GM23248 (cell line): ENCODE data around the gene SND1. TPM values are rescaled to one million over a fixed set of nuclear protein-coding genes. Genes with fewer than 3 reads are reported as not detected.

Experiments used
- DNase-seq: peaks from one replicate; pipeline ENCODE4 v3.0.0-alpha.2; 2015
- H2AFZ ChIP-seq: fragments of 200-600 bp; sonication (generic); 2 replicates; pipeline ENCODE4 v1.6.1; 2016; ENCODE audit warnings: antibody characterized with exemption
- H3F3A ChIP-seq: fragments of 200-600 bp; sonication (generic); 2 replicates; pipeline ENCODE4 v1.6.1; 2016; ENCODE audit warnings: mild to moderate bottlenecking, antibody characterized with exemption, mixed run types; ENCODE audit not compliant: insufficient read depth
- H3K27ac ChIP-seq: fragments of 200-600 bp; sonication (generic); 2 replicates; pipeline ENCODE4 v1.5.1; 2016; ENCODE audit warnings: mild to moderate bottlenecking
- H3K27me3 ChIP-seq: fragments of 200-600 bp; sonication (generic); replicated peaks from 2 replicates; pipeline ENCODE4 v1.6.1; 2016; ENCODE audit warnings: mild to moderate bottlenecking; ENCODE audit not compliant: insufficient read depth
- H3K36me3 ChIP-seq: fragments of 200-600 bp; sonication (generic); 2 replicates; pipeline ENCODE4 v1.6.1; 2016; ENCODE audit warnings: low read depth, mild to moderate bottlenecking
- H3K4me1 ChIP-seq: fragments of 200-600 bp; sonication (generic); 2 replicates; pipeline ENCODE4 v1.6.1; 2016; ENCODE audit warnings: mild to moderate bottlenecking; ENCODE audit not compliant: insufficient read depth
- H3K4me2 ChIP-seq: fragments of 200-600 bp; sonication (generic); one replicate; pipeline ENCODE4 v1.6.1; 2016; ENCODE audit warnings: mild to moderate bottlenecking; ENCODE audit not compliant: unreplicated experiment
- H3K4me3 ChIP-seq: fragments of 200-600 bp; sonication (generic); 2 replicates; pipeline ENCODE4 v1.5.1; 2016; ENCODE audit warnings: mild to moderate bottlenecking
- H3K79me2 ChIP-seq: fragments of 200-600 bp; sonication (generic); 2 replicates; pipeline ENCODE4 v1.6.1; 2016; ENCODE audit warnings: mild to moderate bottlenecking; ENCODE audit not compliant: insufficient read depth
- H3K9ac ChIP-seq: fragments of 200-600 bp; sonication (generic); 2 replicates; pipeline ENCODE4 v1.6.1; 2016; ENCODE audit warnings: mild to moderate bottlenecking
- H3K9me2 ChIP-seq: fragments of 200-600 bp; sonication (generic); 2 replicates; pipeline ENCODE4 v1.6.1; 2016; ENCODE audit warnings: mixed run types, mild to moderate bottlenecking, moderate library complexity; ENCODE audit not compliant: insufficient read depth
- H3K9me3 ChIP-seq: fragments of 200-600 bp; sonication (generic); one replicate; pipeline ENCODE4 v1.6.1; 2017; ENCODE audit warnings: low read depth
- H4K20me1 ChIP-seq: fragments of 200-600 bp; sonication (generic); 2 replicates; pipeline ENCODE4 v1.6.0; 2016; ENCODE audit not compliant: insufficient read depth
- EZH2 ChIP-seq: fragments of 200-600 bp; sonication (generic); IDR thresholded peaks from 2 replicates; pipeline ENCODE4 v1.6.1; 2018; ENCODE audit warnings: antibody characterized with exemption, mild to moderate bottlenecking; ENCODE audit not compliant: insufficient read depth, poor library complexity, severe bottlenecking
- EZH2phosphoT487 ChIP-seq: fragments of 200-600 bp; sonication (generic); IDR thresholded peaks from 2 replicates; pipeline ENCODE4 v1.6.1; 2018; ENCODE audit warnings: antibody characterized with exemption, moderate library complexity, mild to moderate bottlenecking, low read depth; ENCODE audit not compliant: insufficient read depth
- WGBS, 2 experiments: methylation state at CpG; one replicate each; pipeline ENCODE4 v1.1.6; 2015 to 2017; ENCODE audit warnings: low lambda C conversion rate in 2 of 2, low coverage in 1 of 2; ENCODE audit errors: missing lambda C conversion rate in 2 of 2; 5-methylcytosine and 5-hydroxymethylcytosine counted together
- in situ Hi-C: fragments of 300-500 bp; cut with MboI; formaldehyde crosslinking; loops from 2 replicates; pipeline ENCODE4 v1.15.0; 2020
- polyA plus RNA-seq: library from polyadenylated mRNA; unstranded; fragments of >200 nt; fragmentation: Nextera tagmentation; extraction: Ambion mirVana; gene quantifications from 2 replicates; pipeline ENCODE4 v1.2.1, GENCODE V29; 2016
- total RNA-seq: library from RNA; depleted of rRNA; stranded (reverse); fragments of >200 nt; shearing (Covaris generic); gene quantifications from 2 replicates; pipeline ENCODE4 v1.2.3, GENCODE V29; 2014

The SND1 gene
- total and polyA plus RNA-seq, 2 experiments from 2014 or later, result 128 to 184 TPM

DNA sequence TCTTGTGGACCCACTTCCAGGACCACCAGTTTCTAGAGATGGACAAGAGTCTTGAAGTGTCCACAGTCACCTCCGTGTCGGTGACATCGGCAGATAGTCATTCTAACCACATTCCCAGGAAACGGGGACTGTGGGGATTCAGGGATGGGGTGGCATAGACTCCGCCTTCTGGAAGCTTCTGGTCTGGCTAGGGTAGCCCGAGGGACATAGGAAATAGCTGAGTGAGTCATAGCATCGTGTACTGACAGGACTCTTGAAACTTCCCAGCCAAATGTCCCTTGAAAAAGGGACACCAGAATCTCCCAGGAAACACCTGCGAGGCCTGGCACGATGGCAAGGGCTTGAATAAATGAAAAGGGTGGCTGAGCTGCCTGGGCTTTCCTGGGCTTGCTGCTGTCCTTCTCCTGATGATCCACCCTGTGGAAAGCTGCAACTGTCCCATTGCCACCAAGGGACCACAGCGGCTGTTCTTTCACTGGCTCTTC lies 463.4 kb downstream of the SND1 start:
- no peak overlapping the region for H3K27ac ChIP-seq
- H3K4me1 ChIP-seq, result no peaks in the 10 kb centered on the region
- in situ Hi-C loops, result no loop called here
- H3K36me3 ChIP-seq, result no peaks in the 10 kb centered on the region
- no peak overlapping the region for H2AFZ ChIP-seq
- H4K20me1 ChIP-seq, result no peaks in the 10 kb centered on the region
- 0 out of 2 replicates have a peak, but pooled peaks cover 6% of the 10 kb centered on the region for H3K27me3 ChIP-seq
- no peak overlapping the region for H3K4me3 ChIP-seq
- no peaks in the 10 kb centered on the region for H3K9me2 ChIP-seq
- WGBS, 2 experiments, result 57 to 62% methylated on average over 9 to 10 of the region's 10 CpGs
- H3K79me2 ChIP-seq, result no peaks in the 10 kb centered on the region
- TF ChIP-seq EZH2 (no peak), EZH2phosphoT487 (no peak)
- no peak overlapping the region for H3K9ac ChIP-seq
- H3K9me3 ChIP-seq, result no peaks in the 10 kb centered on the region
- no peak overlapping the region for H3K4me2 ChIP-seq
- H3F3A ChIP-seq, result no peaks in the 10 kb centered on the region
- DNase-seq, result peak; percentile 50

- 71 to 83% methylated on average over 16 of the region's 16 CpGs for WGBS, 2 experiments
- H3K9ac ChIP-seq, result no peak overlapping the region
- TF ChIP-seq EZH2, result no peak
- H2AFZ ChIP-seq, result no peak overlapping the region
- no peak overlapping the region for H3K4me2 ChIP-seq
- 0 out of 2 replicates have a peak, but pooled peaks cover 13% of the 10 kb centered on the region for H3K27me3 ChIP-seq
- no peaks in the 10 kb centered on the region for H3K9me3 ChIP-seq
- DNase-seq, result no peak
- H3K27ac ChIP-seq, result no peak overlapping the region
- no peak overlapping the region for H3K4me3 ChIP-seq
- H3K9me2 ChIP-seq, result no peaks in the 10 kb centered on the region
- in situ Hi-C loops, result no loop called here
- H3K4me1 ChIP-seq, result no peaks in the 10 kb centered on the region
- no peaks in the 10 kb centered on the region for H3K36me3 ChIP-seq
- no peaks in the 10 kb centered on the region for H3F3A ChIP-seq
- H3K79me2 ChIP-seq, result no peaks in the 10 kb centered on the region
- no peaks in the 10 kb centered on the region for H4K20me1 ChIP-seq
Measured at GRCh38 chr7:128115821-128116723, 464.1 kb downstream of the SND1 start.

DNA sequence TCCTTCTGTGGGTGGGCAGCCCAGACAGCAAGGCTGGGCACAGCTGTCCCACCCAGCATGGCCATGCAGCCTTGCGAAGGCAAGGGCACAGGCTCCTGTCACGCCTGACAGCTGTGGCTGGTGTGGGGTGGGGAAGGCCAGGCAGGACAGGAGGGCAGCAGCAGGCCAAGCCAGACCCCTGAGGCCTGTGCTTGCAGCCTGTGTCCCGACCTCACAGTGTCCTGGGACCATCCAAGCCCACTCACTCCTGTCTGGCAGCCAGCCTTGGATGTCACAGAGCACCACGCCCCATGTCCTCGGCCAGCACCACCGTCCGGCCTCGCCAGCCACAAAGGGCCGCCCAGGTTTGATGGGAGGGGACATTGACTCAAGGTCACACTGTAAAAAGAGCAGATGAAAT lies 464.7 kb downstream of the SND1 start:
- no peak for DNase-seq
- WGBS, 2 experiments, result 80 to 85% methylated on average over 9 of the region's 9 CpGs
- in situ Hi-C loops, result no loop called here
- no peaks in the 10 kb centered on the region for H4K20me1 ChIP-seq
- H3F3A ChIP-seq, result no peaks in the 10 kb centered on the region
- H3K36me3 ChIP-seq, result no peaks in the 10 kb centered on the region
- TF ChIP-seq EZH2 (no peak), EZH2phosphoT487 (no peak)
- 0 out of 2 replicates have a peak, but pooled peaks cover 17% of the 10 kb centered on the region for H3K27me3 ChIP-seq
- H2AFZ ChIP-seq, result no peak overlapping the region
- no peak overlapping the region for H3K4me3 ChIP-seq
- H3K4me2 ChIP-seq, result no peak overlapping the region
- H3K9me2 ChIP-seq, result no peaks in the 10 kb centered on the region
- H3K9me3 ChIP-seq, result no peaks in the 10 kb centered on the region
- H3K27ac ChIP-seq, result no peak overlapping the region
- no peaks in the 10 kb centered on the region for H3K79me2 ChIP-seq
- H3K4me1 ChIP-seq, result no peaks in the 10 kb centered on the region
- H3K9ac ChIP-seq, result no peak overlapping the region

GRCh38 chr7:128117691-128118090 lies 465.7 kb downstream of the SND1 start:
- no peak overlapping the region for H2AFZ ChIP-seq
- H3K79me2 ChIP-seq, result no peaks in the 10 kb centered on the region
- WGBS, 2 experiments, result 72 to 81% methylated on average over 6 of the region's 6 CpGs
- no peak for DNase-seq
- H3K27me3 ChIP-seq, result peaks cover 20% of the 10 kb centered on the region
- no peak overlapping the region for H3K9ac ChIP-seq
- no peak overlapping the region for H3K4me2 ChIP-seq
- H3K9me3 ChIP-seq, result no peaks in the 10 kb centered on the region
- no peaks in the 10 kb centered on the region for H3F3A ChIP-seq
- H3K4me3 ChIP-seq, result no peak overlapping the region
- in situ Hi-C loops, result no loop called here
- H3K4me1 ChIP-seq, result no peaks in the 10 kb centered on the region
- H3K9me2 ChIP-seq, result no peaks in the 10 kb centered on the region
- no peaks in the 10 kb centered on the region for H3K36me3 ChIP-seq
- H3K27ac ChIP-seq, result no peak overlapping the region
- no peaks in the 10 kb centered on the region for H4K20me1 ChIP-seq
- no peak for TF ChIP-seq EZH2
- TF ChIP-seq EZH2phosphoT487, result no peak
